ENCODE results near the gene MUC5B. TPM values are rescaled to one million over a fixed set of nuclear protein-coding genes. Genes with fewer than 3 reads are reported as not detected.

MUC5B gene
- total RNA-seq, 1 experiment from 2014 or later, result not detected

GRCh38 chr11:1281326-1281973 is 58.6 kb downstream of the MUC5B start:
- Histone ChIP-seq H3K9me3 (ENCODE audit: low read depth, low read length, poor library complexity, severe bottlenecking) (no peaks in the 10 kb centered on the region), H3K27ac (ENCODE audit: low read depth, low read length, poor library complexity, severe bottlenecking) (no peak overlapping the region), H3K36me3 (ENCODE audit: insufficient read depth, low read length, poor library complexity, severe bottlenecking) (peaks cover 3% of the 10 kb centered on the region), H3K27me3 (replicated peaks; ENCODE audit: insufficient read depth, low read depth, low read length, poor library complexity) (no peaks in the 10 kb centered on the region), H3K4me3 (ENCODE audit: low read depth, low read length, poor library complexity, severe bottlenecking) (no peak overlapping the region), H3K4me1 (ENCODE audit: insufficient read depth, low read length, poor library complexity, severe bottlenecking) (no peaks in the 10 kb centered on the region)
- ChIA-PET CTCF (no interaction called here), POLR2A (ENCODE audit: low non-redundant PET) (no interaction called here)
- no peak for DNase-seq (ENCODE audit: low spot score)
- intact Hi-C loops (cut with micrococcal nuclease; ENCODE audit: unreplicated experiment), result no loop called here
- no TSS peak for BruUV-seq (replicated peaks)
- TF ChIP-seq CTCF (conservative IDR thresholded peaks at IDR 0.05; ENCODE audit: low read depth, low read length) (no peak), EZH2 (IDR thresholded peaks at IDR 0.05; ENCODE audit: borderline replicate concordance, low read depth, low read length, poor library complexity, severe bottlenecking) (no peak)

DNA sequence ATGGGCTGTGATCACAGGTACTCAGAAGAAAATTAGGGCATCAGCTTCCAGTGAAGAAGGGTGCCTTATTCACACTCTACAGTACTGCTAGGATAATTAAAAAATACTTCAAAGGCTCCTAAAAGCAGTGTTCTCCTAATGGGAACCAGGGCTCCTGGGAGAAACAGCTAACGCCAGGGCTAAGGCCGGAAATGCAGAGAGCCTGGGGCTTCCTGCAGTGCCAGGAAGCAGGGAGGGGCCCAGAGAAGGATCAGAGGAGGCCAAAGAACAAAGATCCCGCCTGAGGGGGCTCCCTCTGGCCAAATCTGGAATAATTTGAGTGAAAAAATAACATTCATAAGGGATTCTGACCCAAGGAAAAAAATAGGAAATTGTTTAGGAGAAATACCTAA is 59.1 kb downstream of the MUC5B start:
- peaks cover 3% of the 10 kb centered on the region for H3K36me3 ChIP-seq (ENCODE audit: insufficient read depth, low read length, poor library complexity, severe bottlenecking)
- intact Hi-C loops (cut with micrococcal nuclease; ENCODE audit: unreplicated experiment), result no loop called here
- ChIA-PET CTCF (no interaction called here), POLR2A (ENCODE audit: low non-redundant PET) (no interaction called here)
- BruUV-seq (replicated peaks), result no TSS peak
- no peak overlapping the region for H3K4me3 ChIP-seq (ENCODE audit: low read depth, low read length, poor library complexity, severe bottlenecking)
- TF ChIP-seq CTCF (conservative IDR thresholded peaks at IDR 0.05; ENCODE audit: low read depth, low read length) (no peak), EZH2 (IDR thresholded peaks at IDR 0.05; ENCODE audit: borderline replicate concordance, low read depth, low read length, poor library complexity, severe bottlenecking) (no peak)
- no peak overlapping the region for H3K27ac ChIP-seq (ENCODE audit: low read depth, low read length, poor library complexity, severe bottlenecking)
- no peaks in the 10 kb centered on the region for H3K27me3 ChIP-seq (replicated peaks; ENCODE audit: insufficient read depth, low read depth, low read length, poor library complexity)
- no peaks in the 10 kb centered on the region for H3K9me3 ChIP-seq (ENCODE audit: low read depth, low read length, poor library complexity, severe bottlenecking)
- peak; percentile 52 for DNase-seq (ENCODE audit: low spot score)
- no peaks in the 10 kb centered on the region for H3K4me1 ChIP-seq (ENCODE audit: insufficient read depth, low read length, poor library complexity, severe bottlenecking)

GRCh38 chr11:1283091-1283511 is 60.2 kb downstream of the MUC5B start:
- CTCF ChIA-PET, result no interaction called here
- no peaks in the 10 kb centered on the region for H3K27me3 ChIP-seq (replicated peaks; ENCODE audit: insufficient read depth, low read depth, low read length, poor library complexity)
- POLR2A ChIA-PET (ENCODE audit: low non-redundant PET), result no interaction called here
- H3K4me3 ChIP-seq (ENCODE audit: low read depth, low read length, poor library complexity, severe bottlenecking), result no peak overlapping the region
- no peak overlapping the region for H3K27ac ChIP-seq (ENCODE audit: low read depth, low read length, poor library complexity, severe bottlenecking)
- DNase-seq (ENCODE audit: low spot score), result no peak
- no peaks in the 10 kb centered on the region for H3K9me3 ChIP-seq (ENCODE audit: low read depth, low read length, poor library complexity, severe bottlenecking)
- TF ChIP-seq CTCF (conservative IDR thresholded peaks at IDR 0.05; ENCODE audit: low read depth, low read length) (no peak), EZH2 (IDR thresholded peaks at IDR 0.05; ENCODE audit: borderline replicate concordance, low read depth, low read length, poor library complexity, severe bottlenecking) (no peak)
- H3K36me3 ChIP-seq (ENCODE audit: insufficient read depth, low read length, poor library complexity, severe bottlenecking), result peaks cover 3% of the 10 kb centered on the region
- intact Hi-C loops (cut with micrococcal nuclease; ENCODE audit: unreplicated experiment), result no loop called here
- H3K4me1 ChIP-seq (ENCODE audit: insufficient read depth, low read length, poor library complexity, severe bottlenecking), result no peaks in the 10 kb centered on the region
- BruUV-seq (replicated peaks), result no TSS peak
